Ovary (tissue), 9 donors: ENCODE measurements around the gene DLX6. TPM values are rescaled to one million over a fixed set of nuclear protein-coding genes. Genes with fewer than 3 reads are reported as not detected.

Experiments
- DNase-seq, 5 donors: peaks; one replicate each; pipeline ENCODE4 v3.0.0-alpha.2; 2019 to 2020
- H3K27ac ChIP-seq, 2 donors: fragments of 200-600 bp; one replicate each; pipeline versions ENCODE4 v1.5.1 to v1.8.0; 2019 to 2022
- H3K27me3 ChIP-seq: fragments of 200-600 bp; one replicate; pipeline ENCODE4 v1.8.0; 2022
- H3K36me3 ChIP-seq: fragments of 200-600 bp; sonication (generic); one replicate; pipeline ENCODE4 v1.5.1; 2019
- H3K4me1 ChIP-seq: one replicate; pipeline ENCODE4 v1.8.1; 2013; ENCODE audit warnings: mild to moderate bottlenecking, moderate library complexity; ENCODE audit not compliant: insufficient read depth
- H3K4me3 ChIP-seq: fragments of 200-600 bp; sonication (generic); one replicate; pipeline ENCODE4 v1.5.1; 2017
- H3K9me3 ChIP-seq, 2 donors: fragments of 200-600 bp in 1 of 2; sonication (generic) in 1 of 2; one replicate each; pipeline versions ENCODE4 v1.5.1 to v1.8.1; 2013 to 2019; ENCODE audit warnings: mild to moderate bottlenecking in 1 of 2, moderate library complexity in 1 of 2
- EP300 ChIP-seq: sonication (generic); formaldehyde crosslinking; IDR thresholded peaks from one replicate; pipeline ENCODE4 v1.6.1; 2017; ENCODE audit warnings: antibody characterized with exemption
- POLR2A ChIP-seq: fragments of 450-650 bp; IDR thresholded peaks from one replicate; pipeline ENCODE4 v1.6.1; 2017; ENCODE audit warnings: antibody characterized with exemption, mild to moderate bottlenecking, moderate library complexity
- WGBS, 3 donors: extraction: QIAGEN DNeasy Blood & Tissue Kit in 1 of 3; methylation state at CpG; one replicate each; pipeline versions ENCODE4 v1.1.5 to v1.1.7; 2013 to 2017; 5-methylcytosine and 5-hydroxymethylcytosine counted together
- intact Hi-C, 4 donors: fragments of 100-400 bp; cut with DNase I; formaldehyde crosslinking; loops; one replicate each; pipeline versions ENCODE4 v1.11.0 to v1.15.1; 2022 to 2023
- polyA plus RNA-seq, 2 donors: library from polyadenylated mRNA; stranded (reverse); fragments of 200-250 nt in 1 of 2; fragments of 350-450 nt in 1 of 2; fragmentation: Illumina TruSeq in 1 of 2; extraction: RNeasy Lipid Tissue Mini Kit (QIAGEN cat#74804) in 1 of 2; gene quantifications; one replicate each; pipeline ENCODE4 v1.2.3, GENCODE V29; 2013 to 2014
- total RNA-seq, 7 donors: library from RNA; depleted of rRNA in 2 of 7; stranded (reverse); fragments of >200 nt in 2 of 7; fragmentation: NEBNext Ultra II Directional in 3 of 7; extraction: Animal tissue kit (Norgen Biotek cat#: 25700) in 3 of 7; gene quantifications; one replicate each; pipeline versions ENCODE4 v1.1.0 to v1.2.4, GENCODE V29; 2016 to 2023
- TF ChIP-seq, protein P1 (sequence below), 3 donors: fragments of 450-650 bp in 2 of 3; fragments of 200-600 bp in 1 of 3; IDR thresholded peaks; one replicate each; pipeline versions ENCODE4 v1.5.1 to v1.8.0; 2016 to 2022; ENCODE audit warnings: antibody characterized with exemption in 3 of 3, mild to moderate bottlenecking in 1 of 3
- donor health status: DM: no; HTN: no; CAD: no; lungs with moderate emphysema.
- donor health status: DM: no; HTN: no; CAD: no.
- donor health status: Bipolar disorder and iron deficiency.
- donor health status: DM: yes; HTN: yes; CAD: no.
- donor health status: DM: no; HTN: no; CAD: no.
- donor health status: DM: yes; HTN: yes; CAD: no.

Gene DLX6
- total and polyA plus RNA-seq, 9 donors: 0.10 to 0.95 (median 0.20) TPM; not detected in 2

DNA sequence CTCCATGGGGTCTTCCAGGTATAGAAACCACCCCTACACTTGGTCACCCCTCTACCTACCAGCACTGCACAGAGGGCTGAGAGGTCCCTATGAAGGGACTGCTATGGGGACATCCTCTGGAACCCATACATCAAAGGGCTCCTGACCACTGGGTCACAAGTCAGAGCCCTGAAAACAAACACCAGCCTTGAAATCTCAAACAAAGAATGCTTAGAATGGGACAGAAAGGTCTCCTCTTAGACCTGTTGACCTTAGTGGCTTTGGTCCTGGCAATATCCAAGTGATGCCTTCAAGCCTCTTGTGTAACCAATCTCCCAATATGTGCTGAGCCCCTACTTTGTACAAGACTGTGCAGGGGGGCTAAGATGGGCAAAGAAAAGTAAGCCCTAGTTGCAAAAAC, 34.6 kb upstream of the DLX6 start:
- Histone ChIP-seq H3K27ac (no peak overlapping the region), H3K4me3 (no peak overlapping the region), H3K4me1 (no peaks in the 10 kb centered on the region), H3K36me3 (no peaks in the 10 kb centered on the region), H3K9me3 (no peaks in the 10 kb centered on the region), H3K27me3 (no peaks in the 10 kb centered on the region)
- TF ChIP-seq, protein P1, sequence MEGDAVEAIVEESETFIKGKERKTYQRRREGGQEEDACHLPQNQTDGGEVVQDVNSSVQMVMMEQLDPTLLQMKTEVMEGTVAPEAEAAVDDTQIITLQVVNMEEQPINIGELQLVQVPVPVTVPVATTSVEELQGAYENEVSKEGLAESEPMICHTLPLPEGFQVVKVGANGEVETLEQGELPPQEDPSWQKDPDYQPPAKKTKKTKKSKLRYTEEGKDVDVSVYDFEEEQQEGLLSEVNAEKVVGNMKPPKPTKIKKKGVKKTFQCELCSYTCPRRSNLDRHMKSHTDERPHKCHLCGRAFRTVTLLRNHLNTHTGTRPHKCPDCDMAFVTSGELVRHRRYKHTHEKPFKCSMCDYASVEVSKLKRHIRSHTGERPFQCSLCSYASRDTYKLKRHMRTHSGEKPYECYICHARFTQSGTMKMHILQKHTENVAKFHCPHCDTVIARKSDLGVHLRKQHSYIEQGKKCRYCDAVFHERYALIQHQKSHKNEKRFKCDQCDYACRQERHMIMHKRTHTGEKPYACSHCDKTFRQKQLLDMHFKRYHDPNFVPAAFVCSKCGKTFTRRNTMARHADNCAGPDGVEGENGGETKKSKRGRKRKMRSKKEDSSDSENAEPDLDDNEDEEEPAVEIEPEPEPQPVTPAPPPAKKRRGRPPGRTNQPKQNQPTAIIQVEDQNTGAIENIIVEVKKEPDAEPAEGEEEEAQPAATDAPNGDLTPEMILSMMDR (IDR thresholded peaks at IDR 0.05): no peak
- no peak for TF ChIP-seq POLR2A
- TF ChIP-seq EP300: no peak
- DNase-seq: no peak
- intact Hi-C loops: no loop called here

DNA sequence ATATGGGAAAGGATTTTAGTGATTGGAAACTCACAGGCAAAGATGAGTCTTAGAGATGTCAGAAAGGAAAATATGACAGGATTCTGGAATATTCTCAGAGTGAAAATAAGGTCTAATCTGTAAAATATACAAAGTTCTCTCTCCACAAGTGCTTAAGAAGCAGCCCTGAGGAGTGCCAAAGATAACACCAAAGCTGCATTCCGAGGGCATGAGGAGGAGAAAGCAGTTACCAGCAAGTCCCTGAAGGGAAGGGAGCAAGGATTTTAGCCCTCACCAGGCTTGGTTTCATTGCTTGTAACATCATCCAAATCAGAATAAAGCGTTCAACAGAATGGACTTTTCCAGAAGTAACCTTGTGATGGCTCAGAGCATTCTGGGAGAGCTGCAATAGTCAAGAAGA, 31.4 kb upstream of the DLX6 start:
- DNase-seq: no peak
- Histone ChIP-seq H3K27me3 (no peaks in the 10 kb centered on the region), H3K4me1 (no peaks in the 10 kb centered on the region), H3K36me3 (no peaks in the 10 kb centered on the region), H3K9me3 (no peaks in the 10 kb centered on the region), H3K27ac (no peak overlapping the region), H3K4me3 (no peak overlapping the region)
- intact Hi-C loops: no loop called here
- TF ChIP-seq EP300 (no peak), POLR2A (no peak)
- TF ChIP-seq, protein P1 (IDR thresholded peaks at IDR 0.05): no peak
- WGBS, 3 donors: 52 to 64% (median 58%) methylated on average over 2 of the region's 2 CpGs

DNA sequence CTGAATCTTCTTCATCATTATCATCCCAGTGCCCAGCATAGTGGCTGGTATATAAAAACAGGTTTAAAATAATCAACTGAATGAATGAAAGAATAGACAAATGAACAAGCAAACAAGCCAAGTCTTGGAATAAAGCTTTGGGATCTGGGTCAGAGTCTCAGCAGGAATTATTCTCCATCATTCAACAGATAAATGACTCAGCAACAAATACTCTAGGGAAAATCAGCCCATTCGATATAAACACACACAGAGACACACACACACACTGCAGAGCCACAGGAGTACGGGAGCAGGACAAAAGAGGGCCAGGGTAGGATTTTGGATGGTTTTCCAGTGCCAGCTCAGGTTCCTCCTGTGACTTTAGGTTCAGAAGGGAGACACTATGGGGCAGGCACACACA, 29.2 kb upstream of the DLX6 start:
- H3K27ac ChIP-seq: no peak overlapping the region
- 63 to 68% (median 68%) methylated on average over 2 of the region's 2 CpGs for WGBS, 3 donors
- intact Hi-C loops: no loop called here
- no peaks in the 10 kb centered on the region for H3K36me3 ChIP-seq
- TF ChIP-seq, protein P1 (IDR thresholded peaks at IDR 0.05): no peak
- TF ChIP-seq POLR2A: no peak
- TF ChIP-seq EP300: no peak
- H3K4me3 ChIP-seq: no peak overlapping the region
- no peaks in the 10 kb centered on the region for H3K4me1 ChIP-seq
- no peak for DNase-seq
- H3K9me3 ChIP-seq: no peaks in the 10 kb centered on the region
- H3K27me3 ChIP-seq: no peaks in the 10 kb centered on the region

DNA sequence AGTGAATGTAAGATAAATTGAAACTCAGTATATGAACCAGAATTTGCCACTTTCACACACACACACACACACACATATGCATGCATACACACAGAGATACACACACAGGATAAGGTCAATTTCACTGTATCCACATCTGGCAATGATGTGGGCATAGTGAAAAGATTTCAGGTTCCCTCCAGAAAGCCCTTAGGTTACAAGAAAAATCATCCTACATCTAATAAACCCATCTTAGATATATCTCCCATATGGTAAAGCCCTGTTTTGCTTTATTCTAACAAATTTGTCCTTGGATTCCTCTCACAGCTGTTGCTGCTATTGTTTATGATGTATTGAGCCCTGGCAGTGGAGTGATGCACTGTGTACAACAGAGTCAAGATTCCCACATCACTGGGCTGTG, 27.9 kb upstream of the DLX6 start:
- intact Hi-C loops: no loop called here
- Histone ChIP-seq H3K27me3 (no peaks in the 10 kb centered on the region), H3K27ac (no peak overlapping the region), H3K4me1 (no peaks in the 10 kb centered on the region), H3K4me3 (no peak overlapping the region), H3K9me3 (no peaks in the 10 kb centered on the region), H3K36me3 (no peaks in the 10 kb centered on the region)
- DNase-seq: no peak
- TF ChIP-seq EP300 (no peak), POLR2A (no peak)
- TF ChIP-seq, protein P1 (IDR thresholded peaks at IDR 0.05): no peak
